Psoas muscle (tissue), 8 donors: ENCODE measurements around the gene HNRNPA1L2. TPM values are rescaled to one million over a fixed set of nuclear protein-coding genes. Genes with fewer than 3 reads are reported as not detected.
"Not testable (repeated sequence)": the region's sequence is repeated elsewhere in the genome, so short reads cannot be mapped to it uniquely, and the experiment has no call there.

Experiments
- ATAC-seq, 4 donors: fragments of 200-7000 bp; cut with Tn5 transposase; one replicate each; pipeline ENCODE4 v1.9.1; 2020; ENCODE audit warnings: moderate library complexity in 3 of 4, mild to moderate bottlenecking in 2 of 4
- DNase-seq, 2 donors: peaks; one replicate each; pipeline ENCODE4 v3.0.0-alpha.2; 2020
- H3K27ac ChIP-seq: fragments of 200-600 bp; one replicate; pipeline ENCODE4 v1.8.0; 2022
- H3K27me3 ChIP-seq, 3 donors: fragments of 200-600 bp in 1 of 3; one replicate each; pipeline versions ENCODE4 v1.6.1 to v1.8.0; 2013 to 2022; ENCODE audit warnings: low read length in 2 of 3, mild to moderate bottlenecking in 2 of 3, moderate library complexity in 1 of 3; ENCODE audit not compliant: insufficient read depth in 3 of 3
- H3K36me3 ChIP-seq, 2 donors: fragments of 200-600 bp in 1 of 2; one replicate each; pipeline versions ENCODE4 v1.6.1 to v1.8.0; 2013 to 2022; ENCODE audit warnings: low read depth in 1 of 2, mild to moderate bottlenecking in 1 of 2, moderate library complexity in 1 of 2; ENCODE audit not compliant: insufficient read depth in 1 of 2
- H3K4me1 ChIP-seq: fragments of 200-600 bp; one replicate; pipeline ENCODE4 v1.8.0; 2022
- H3K4me3 ChIP-seq: fragments of 200-600 bp; one replicate; pipeline ENCODE4 v1.8.0; 2022; ENCODE audit warnings: mild to moderate bottlenecking
- H3K9me3 ChIP-seq: fragments of 200-600 bp; one replicate; pipeline ENCODE4 v1.8.0; 2022
- WGBS, 3 donors: extraction: QIAGEN DNeasy Blood & Tissue Kit; methylation state at CpG; one replicate each; pipeline versions ENCODE4 v1.1.6 to v1.1.7; 2013; 5-methylcytosine and 5-hydroxymethylcytosine counted together
- intact Hi-C, 2 donors: fragments of 100-400 bp; cut with DNase I; formaldehyde crosslinking; loops; one replicate each; pipeline versions ENCODE4 v1.11.0 to v1.14.2; 2022
- polyA plus RNA-seq, 3 donors: library from polyadenylated mRNA; stranded (reverse); fragments of 200-250 nt; gene quantifications; one replicate each; pipeline ENCODE4 v1.2.3, GENCODE V29; 2013
- total RNA-seq, 4 donors: library from RNA; stranded (reverse); fragmentation: NEBNext Ultra II Directional in 2 of 4; extraction: Animal tissue kit (Norgen Biotek cat#: 25700) in 2 of 4; gene quantifications; one replicate each; pipeline versions ENCODE4 v1.2.1 to v1.2.4, GENCODE V29; 2021 to 2023
- TF ChIP-seq, protein P1 (sequence below): fragments of 200-600 bp; IDR thresholded peaks from one replicate; pipeline ENCODE4 v1.8.0; 2022; ENCODE audit warnings: antibody characterized with exemption
- donor health status: healthy with polysubstance abuse.
- donor health status: DM: no; HTN: no; CAD: no; lungs with moderate emphysema.
- donor health status: Bipolar disorder and iron deficiency.
- donor health status: healthy.
- donor health status: DM: yes; HTN: yes; CAD: no.
- donor health status: DM: no; HTN: no; CAD: no.
- donor health status: DM: no; HTN: no; CAD: no.
- donor health status: DM: yes; HTN: yes; CAD: no.

HNRNPA1L2 gene
- total and polyA plus RNA-seq, 7 donors = 1.9 to 4.0 (median 2.8) TPM

DNA sequence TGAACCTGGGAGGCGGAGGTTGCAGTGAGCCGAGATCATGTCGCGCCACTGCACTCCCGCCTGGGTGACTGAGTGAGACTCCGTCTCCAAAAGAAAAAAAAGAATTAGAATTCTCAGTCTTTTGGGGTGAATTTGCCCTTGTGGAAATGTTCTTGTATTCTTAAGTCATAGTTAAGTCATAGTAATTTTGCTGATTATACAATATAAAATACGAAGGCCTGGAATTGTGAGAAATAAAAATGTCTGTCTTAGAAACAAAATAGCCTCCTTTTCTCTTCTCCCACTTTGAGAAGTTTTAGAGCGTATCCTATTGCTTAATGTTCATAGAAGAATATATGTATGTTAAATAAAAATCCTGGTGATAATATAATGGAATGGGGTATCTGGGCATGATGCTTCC lies 28.5 kb downstream of the HNRNPA1L2 start:
- intact Hi-C loops = no loop called here
- DNase-seq = no peak
- H3K27me3 ChIP-seq = no peaks in the 10 kb centered on the region
- ATAC-seq = no peak
- H3K4me3 ChIP-seq = no peak overlapping the region
- H3K36me3 ChIP-seq = peaks cover 3 to 76% of the 10 kb centered on the region in 2 donors
- H3K27ac ChIP-seq = no peak overlapping the region
- H3K4me1 ChIP-seq = no peaks in the 10 kb centered on the region
- WGBS, 3 donors = 96 to 98% (median 97%) methylated on average over 8 of the region's 8 CpGs
- H3K9me3 ChIP-seq = no peaks in the 10 kb centered on the region
- TF ChIP-seq, protein P1, sequence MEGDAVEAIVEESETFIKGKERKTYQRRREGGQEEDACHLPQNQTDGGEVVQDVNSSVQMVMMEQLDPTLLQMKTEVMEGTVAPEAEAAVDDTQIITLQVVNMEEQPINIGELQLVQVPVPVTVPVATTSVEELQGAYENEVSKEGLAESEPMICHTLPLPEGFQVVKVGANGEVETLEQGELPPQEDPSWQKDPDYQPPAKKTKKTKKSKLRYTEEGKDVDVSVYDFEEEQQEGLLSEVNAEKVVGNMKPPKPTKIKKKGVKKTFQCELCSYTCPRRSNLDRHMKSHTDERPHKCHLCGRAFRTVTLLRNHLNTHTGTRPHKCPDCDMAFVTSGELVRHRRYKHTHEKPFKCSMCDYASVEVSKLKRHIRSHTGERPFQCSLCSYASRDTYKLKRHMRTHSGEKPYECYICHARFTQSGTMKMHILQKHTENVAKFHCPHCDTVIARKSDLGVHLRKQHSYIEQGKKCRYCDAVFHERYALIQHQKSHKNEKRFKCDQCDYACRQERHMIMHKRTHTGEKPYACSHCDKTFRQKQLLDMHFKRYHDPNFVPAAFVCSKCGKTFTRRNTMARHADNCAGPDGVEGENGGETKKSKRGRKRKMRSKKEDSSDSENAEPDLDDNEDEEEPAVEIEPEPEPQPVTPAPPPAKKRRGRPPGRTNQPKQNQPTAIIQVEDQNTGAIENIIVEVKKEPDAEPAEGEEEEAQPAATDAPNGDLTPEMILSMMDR = no peak

- TF ChIP-seq, protein P1 = no peak
- Histone ChIP-seq H3K4me3 (no peak overlapping the region), H3K27me3 (no peaks in the 10 kb centered on the region), H3K9me3 (no peaks in the 10 kb centered on the region), H3K36me3 (peaks cover 3 to 74% of the 10 kb centered on the region in 2 donors), H3K27ac (no peak overlapping the region), H3K4me1 (no peaks in the 10 kb centered on the region)
- ATAC-seq = no peak
- intact Hi-C loops = no loop called here
- 93 to 94% (median 93%) methylated on average over 1 of the region's 1 CpG for WGBS, 3 donors
- DNase-seq = no peak
Measured at GRCh38 chr13:52673465-52673864, 31.2 kb downstream of the HNRNPA1L2 start.

GRCh38 chr13:52677823-52678222 lies 35.6 kb downstream of the HNRNPA1L2 start:
- no peak overlapping the region for H3K27ac ChIP-seq
- intact Hi-C loops = no loop called here
- no peaks in the 10 kb centered on the region for H3K4me1 ChIP-seq
- H3K4me3 ChIP-seq = no peak overlapping the region
- no peaks in the 10 kb centered on the region for H3K27me3 ChIP-seq
- no peaks in the 10 kb centered on the region for H3K9me3 ChIP-seq
- TF ChIP-seq, protein P1 = no peak
- WGBS, 3 donors = 95 to 98% (median 97%) methylated on average over 1 of the region's 1 CpG
- no peak for ATAC-seq
- DNase-seq = no peak
- H3K36me3 ChIP-seq = peaks cover 3 to 75% of the 10 kb centered on the region in 2 donors

DNA sequence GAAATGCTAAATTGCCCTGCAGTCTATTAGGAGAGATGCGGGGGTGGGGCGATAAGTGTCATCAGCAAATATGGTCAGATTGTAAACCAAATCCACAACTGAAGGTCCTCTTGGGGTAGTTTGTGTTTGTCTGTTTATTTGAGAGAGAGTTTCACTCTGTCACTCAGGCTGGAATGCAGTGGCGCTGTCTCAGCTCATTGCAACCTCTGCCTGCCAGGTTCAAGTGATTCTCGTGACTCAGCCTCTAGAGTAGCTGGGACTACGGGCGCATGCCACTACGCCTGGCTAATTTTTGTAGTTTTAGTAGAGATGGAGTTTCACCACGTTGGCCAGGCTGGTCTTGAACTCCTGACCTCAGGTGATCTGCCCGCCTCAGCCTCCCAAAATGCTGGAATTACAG lies 43.6 kb downstream of the HNRNPA1L2 start:
- ATAC-seq, H3K4me3 ChIP-seq, H3K27ac ChIP-seq, H3K4me1 ChIP-seq, intact Hi-C loops, DNase-seq, H3K9me3 ChIP-seq, H3K27me3 ChIP-seq: not testable (repeated sequence)
- H3K36me3 ChIP-seq = peaks cover 0 to 84% of the 10 kb centered on the region in 2 donors
- WGBS, 3 donors = 92 to 97% (median 94%) methylated on average over 9 of the region's 9 CpGs

- no peaks in the 10 kb centered on the region for H3K27me3 ChIP-seq
- H3K36me3 ChIP-seq = peaks cover 0 to 84% of the 10 kb centered on the region in 2 donors
- no peak for DNase-seq
- TF ChIP-seq, protein P1 = no peak
- intact Hi-C loops = no loop called here
- no peaks in the 10 kb centered on the region for H3K4me1 ChIP-seq
- H3K27ac ChIP-seq = no peak overlapping the region
- H3K4me3 ChIP-seq = no peak overlapping the region
- no peak for ATAC-seq
- 94 to 98% (median 97%) methylated on average over 4 of the region's 4 CpGs for WGBS, 3 donors
- no peaks in the 10 kb centered on the region for H3K9me3 ChIP-seq
Measured at GRCh38 chr13:52686376-52686775, 44.1 kb downstream of the HNRNPA1L2 start.

Other genes starting within 250 kb of the HNRNPA1L2 start
- gene THSD1, start 236.3 kb upstream of the HNRNPA1L2 start, total RNA-seq = 1 to 10 TPM; 2.5 to 5.6 (median 4.5) TPM
- 1 to 10 TPM; 2.0 to 3.2 (median 2.5) TPM for gene THSD1, start 236.3 kb upstream of the HNRNPA1L2 start, polyA plus RNA-seq
- 10 to 100 TPM; 28.5 to 35.2 (median 31.3) TPM for gene VPS36, start 191.8 kb upstream of the HNRNPA1L2 start, total RNA-seq
- gene VPS36, start 191.8 kb upstream of the HNRNPA1L2 start, polyA plus RNA-seq = 10 to 100 TPM; 15.5 to 29.2 (median 19.4) TPM
- 1 to 10 TPM; 1.7 to 8.0 (median 4.2) TPM for gene CKAP2, start 187.0 kb upstream of the HNRNPA1L2 start, total RNA-seq
- 1 to 10 TPM; 1.1 to 5.4 (median 1.1) TPM for gene CKAP2, start 187.0 kb upstream of the HNRNPA1L2 start, polyA plus RNA-seq
- gene SUGT1, start 10.4 kb downstream of the HNRNPA1L2 start, total RNA-seq = 10 to 100 TPM; 39.4 to 49.4 (median 42.0) TPM
- gene SUGT1, start 10.4 kb downstream of the HNRNPA1L2 start, polyA plus RNA-seq = 10 to 100 TPM; 36.3 to 92.1 (median 55.6) TPM
- gene CNMD, start 97.4 kb downstream of the HNRNPA1L2 start, total RNA-seq = not detected
- not detected for gene CNMD, start 97.4 kb downstream of the HNRNPA1L2 start, polyA plus RNA-seq
- gene PCDH8, start 206.2 kb downstream of the HNRNPA1L2 start, total RNA-seq = under 1 TPM in 1 of 4 donors, not detected in 3; 0.07 TPM
- under 1 TPM; 0.03 to 0.20 (median 0.04) TPM for gene PCDH8, start 206.2 kb downstream of the HNRNPA1L2 start, polyA plus RNA-seq